ENCODE data around the gene SLC7A10. TPM values are rescaled to one million over a fixed set of nuclear protein-coding genes. Genes with fewer than 3 reads are reported as not detected.
"Not testable (repeated sequence)": the region's sequence is repeated elsewhere in the genome, so short reads cannot be mapped to it uniquely, and the experiment has no call there.

SLC7A10 gene
- total and polyA plus RNA-seq, 5 donors from 2014 or later: 0.15 to 0.19 TPM; not detected in 3

DNA sequence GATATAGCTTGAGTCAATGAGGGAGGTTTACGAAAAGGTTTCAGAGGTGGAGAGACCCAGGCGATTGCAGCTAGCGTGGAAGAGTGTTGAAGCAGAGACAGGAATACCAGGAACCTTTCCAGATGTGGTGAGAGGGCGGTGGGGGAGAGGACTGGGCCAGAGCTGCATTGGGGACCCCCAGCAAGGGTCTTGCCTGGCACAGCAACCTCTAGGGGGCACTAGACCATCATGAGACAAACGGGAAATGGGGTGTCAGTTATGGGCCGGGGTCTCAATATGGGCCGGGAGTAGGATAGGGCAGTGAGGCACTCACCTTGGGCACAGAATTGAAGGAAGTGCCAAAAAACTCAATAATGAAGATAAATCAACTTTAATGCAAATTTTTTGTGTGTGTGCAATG is 33.6 kb downstream of the SLC7A10 start:
- DNase-seq: no peak
- ATAC-seq (ENCODE audit: low read depth in 2 of 2): no peak
- Mint-ChIP-seq H3K27me3 (peaks cover 69% of the 10 kb centered on the region), H3K9me3 (peaks cover 0 to 1% (median 0%) of the 10 kb centered on the region in 7 donors), H3K4me1 (peaks cover 0 to 9% (median 0%) of the 10 kb centered on the region in 4 donors), H3K4me3 (no peak overlapping the region), H3K27ac (no peak overlapping the region), H3K36me3 (no peaks in the 10 kb centered on the region)
- Histone ChIP-seq H3K4me3 (ENCODE audit: low read depth, low read length) (no peak overlapping the region), H3K36me3 (ENCODE audit: control insufficient read depth, insufficient read depth, low read length) (no peaks in the 10 kb centered on the region), H3K27me3 (ENCODE audit: control insufficient read depth, insufficient read depth, low read length) (peaks cover 7% of the 10 kb centered on the region), H3K4me1 (ENCODE audit: control insufficient read depth, insufficient read depth, low read length, poor library complexity, severe bottlenecking) (no peaks in the 10 kb centered on the region), H3K9me3 (ENCODE audit: control insufficient read depth in 2 of 2, low read length in 2 of 2) (no peaks in the 10 kb centered on the region), H3K27ac (ENCODE audit: insufficient read depth, low read length, poor library complexity, severe bottlenecking) (no peak overlapping the region)

DNA sequence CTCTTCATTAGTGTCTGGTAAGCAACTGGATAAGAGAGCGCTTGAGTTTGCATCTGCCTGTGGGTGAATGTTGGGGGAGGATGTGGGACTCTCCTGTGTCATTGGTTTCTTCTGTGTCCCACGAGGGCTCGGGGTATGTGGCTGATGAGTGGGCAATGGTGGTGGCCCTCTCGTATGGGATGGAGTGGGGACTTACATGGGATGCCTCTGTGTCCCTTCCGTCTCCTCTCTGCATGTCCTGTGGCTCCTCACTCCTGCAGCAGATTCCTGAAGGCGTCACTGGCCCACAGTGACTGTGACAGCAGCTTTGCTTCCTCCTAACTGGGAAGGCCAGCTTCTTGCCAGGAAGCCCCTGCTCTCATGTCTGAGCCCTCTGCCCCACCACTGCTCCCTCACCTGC is 34.1 kb downstream of the SLC7A10 start:
- H3K27ac Mint-ChIP-seq: no peak overlapping the region
- no peak overlapping the region for H3K4me3 ChIP-seq (ENCODE audit: low read depth, low read length)
- H3K9me3 ChIP-seq (ENCODE audit: control insufficient read depth in 2 of 2, low read length in 2 of 2): no peaks in the 10 kb centered on the region
- H3K4me1 ChIP-seq (ENCODE audit: control insufficient read depth, insufficient read depth, low read length, poor library complexity, severe bottlenecking): no peaks in the 10 kb centered on the region
- no peak overlapping the region for H3K27ac ChIP-seq (ENCODE audit: insufficient read depth, low read length, poor library complexity, severe bottlenecking)
- H3K27me3 ChIP-seq (ENCODE audit: control insufficient read depth, insufficient read depth, low read length): peaks cover 7% of the 10 kb centered on the region
- peaks cover 0 to 1% (median 0%) of the 10 kb centered on the region in 7 donors for H3K9me3 Mint-ChIP-seq
- no peaks in the 10 kb centered on the region for H3K36me3 Mint-ChIP-seq
- H3K4me1 Mint-ChIP-seq: peaks cover 0 to 9% (median 0%) of the 10 kb centered on the region in 4 donors
- H3K27me3 Mint-ChIP-seq: peaks cover 64% of the 10 kb centered on the region
- no peaks in the 10 kb centered on the region for H3K36me3 ChIP-seq (ENCODE audit: control insufficient read depth, insufficient read depth, low read length)
- ATAC-seq (ENCODE audit: low read depth in 2 of 2) (no peak), DNase-seq (no peak)
- peak overlapping the region in 1 of 4 donors; percentile 21 for H3K4me3 Mint-ChIP-seq

DNA sequence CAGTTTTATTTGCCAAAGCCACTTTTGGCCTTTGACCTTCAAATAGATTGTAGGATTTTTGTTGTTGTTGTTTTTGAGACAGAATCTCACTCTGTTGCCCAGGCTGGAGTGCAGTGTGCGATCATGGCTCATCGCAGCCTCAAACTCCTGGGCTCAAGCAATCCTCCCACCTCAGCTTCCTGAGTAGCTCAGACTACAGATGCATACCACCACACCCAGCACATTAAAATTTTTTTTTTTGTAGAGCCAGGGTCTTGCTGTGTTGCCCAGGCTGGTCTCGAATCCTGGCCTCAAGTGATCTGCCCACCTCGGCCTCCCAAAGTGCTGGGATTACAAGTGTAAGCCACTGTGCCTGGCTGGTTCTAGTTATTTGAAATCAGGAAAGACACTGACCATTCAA is 34.6 kb downstream of the SLC7A10 start:
- Mint-ChIP-seq H3K4me1 (peaks cover 0 to 11% (median 0%) of the 10 kb centered on the region in 4 donors), H3K27me3 (peaks cover 64% of the 10 kb centered on the region), H3K4me3 (peak overlapping the region in 1 of 4 donors; percentile 21)
- H3K27me3 ChIP-seq (ENCODE audit: control insufficient read depth, insufficient read depth, low read length); H3K4me1 ChIP-seq (ENCODE audit: control insufficient read depth, insufficient read depth, low read length, poor library complexity, severe bottlenecking); H3K36me3 Mint-ChIP-seq; ATAC-seq (ENCODE audit: low read depth in 2 of 2); H3K36me3 ChIP-seq (ENCODE audit: control insufficient read depth, insufficient read depth, low read length); H3K9me3 ChIP-seq (ENCODE audit: control insufficient read depth in 2 of 2, low read length in 2 of 2); DNase-seq; H3K27ac Mint-ChIP-seq; H3K4me3 ChIP-seq (ENCODE audit: low read depth, low read length); H3K9me3 Mint-ChIP-seq; H3K27ac ChIP-seq (ENCODE audit: insufficient read depth, low read length, poor library complexity, severe bottlenecking): not testable (repeated sequence)

DNA sequence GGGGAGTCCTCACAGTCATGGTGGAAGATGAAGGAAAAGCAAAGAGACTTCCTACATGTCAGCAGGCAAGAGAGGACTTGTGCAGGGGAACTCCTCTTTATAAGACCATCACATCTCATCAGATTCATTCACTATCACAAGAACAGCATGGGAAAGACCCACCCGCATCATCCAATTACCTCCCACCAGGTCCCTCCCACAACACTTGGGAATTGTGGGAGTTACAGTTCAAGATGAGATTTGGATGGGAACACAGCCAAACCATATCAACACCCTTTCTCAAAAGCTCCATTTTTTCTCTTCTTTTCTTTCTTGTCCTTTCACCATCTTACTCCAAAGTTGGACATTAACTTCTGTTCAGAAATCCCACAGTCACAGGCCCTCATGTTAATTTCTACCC is 36.2 kb downstream of the SLC7A10 start:
- no peaks in the 10 kb centered on the region for H3K36me3 Mint-ChIP-seq

GRCh38 chr19:33187183-33187540 is 38.5 kb downstream of the SLC7A10 start:
- no peak for ATAC-seq (ENCODE audit: low read depth in 2 of 2)
- Histone ChIP-seq H3K36me3 (ENCODE audit: control insufficient read depth, insufficient read depth, low read length) (no peaks in the 10 kb centered on the region), H3K9me3 (ENCODE audit: control insufficient read depth in 2 of 2, low read length in 2 of 2) (no peaks in the 10 kb centered on the region), H3K4me3 (ENCODE audit: low read depth, low read length) (no peak overlapping the region), H3K4me1 (ENCODE audit: control insufficient read depth, insufficient read depth, low read length, poor library complexity, severe bottlenecking) (no peaks in the 10 kb centered on the region), H3K27ac (ENCODE audit: insufficient read depth, low read length, poor library complexity, severe bottlenecking) (no peak overlapping the region), H3K27me3 (ENCODE audit: control insufficient read depth, insufficient read depth, low read length) (no peaks in the 10 kb centered on the region)
- no peak overlapping the region for H3K27ac Mint-ChIP-seq
- peaks cover 0 to 1% (median 0%) of the 10 kb centered on the region in 7 donors for H3K9me3 Mint-ChIP-seq
- peaks cover 37% of the 10 kb centered on the region for H3K27me3 Mint-ChIP-seq
- no peak for DNase-seq
- H3K4me1 Mint-ChIP-seq: peaks cover 0 to 2% (median 0%) of the 10 kb centered on the region in 4 donors
- H3K4me3 Mint-ChIP-seq: no peak overlapping the region
- H3K36me3 Mint-ChIP-seq: no peaks in the 10 kb centered on the region

More for the DNA sequence above, 36.2 kb downstream of the SLC7A10 start:
- Mint-ChIP-seq H3K4me3 (no peak overlapping the region), H3K4me1 (peaks cover 0 to 8% (median 0%) of the 10 kb centered on the region in 4 donors), H3K9me3 (peaks cover 0 to 1% (median 0%) of the 10 kb centered on the region in 7 donors), H3K27ac (no peak overlapping the region), H3K27me3 (peaks cover 54% of the 10 kb centered on the region)
- ATAC-seq (ENCODE audit: low read depth in 2 of 2): no peak
- H3K27me3 ChIP-seq (ENCODE audit: control insufficient read depth, insufficient read depth, low read length): peaks cover 7% of the 10 kb centered on the region
- H3K4me1 ChIP-seq (ENCODE audit: control insufficient read depth, insufficient read depth, low read length, poor library complexity, severe bottlenecking): no peaks in the 10 kb centered on the region
- no peaks in the 10 kb centered on the region for H3K9me3 ChIP-seq (ENCODE audit: control insufficient read depth in 2 of 2, low read length in 2 of 2)
- no peak overlapping the region for H3K4me3 ChIP-seq (ENCODE audit: low read depth, low read length)
- H3K36me3 ChIP-seq (ENCODE audit: control insufficient read depth, insufficient read depth, low read length): no peaks in the 10 kb centered on the region
- no peak overlapping the region for H3K27ac ChIP-seq (ENCODE audit: insufficient read depth, low read length, poor library complexity, severe bottlenecking)
- DNase-seq: no peak

DNA sequence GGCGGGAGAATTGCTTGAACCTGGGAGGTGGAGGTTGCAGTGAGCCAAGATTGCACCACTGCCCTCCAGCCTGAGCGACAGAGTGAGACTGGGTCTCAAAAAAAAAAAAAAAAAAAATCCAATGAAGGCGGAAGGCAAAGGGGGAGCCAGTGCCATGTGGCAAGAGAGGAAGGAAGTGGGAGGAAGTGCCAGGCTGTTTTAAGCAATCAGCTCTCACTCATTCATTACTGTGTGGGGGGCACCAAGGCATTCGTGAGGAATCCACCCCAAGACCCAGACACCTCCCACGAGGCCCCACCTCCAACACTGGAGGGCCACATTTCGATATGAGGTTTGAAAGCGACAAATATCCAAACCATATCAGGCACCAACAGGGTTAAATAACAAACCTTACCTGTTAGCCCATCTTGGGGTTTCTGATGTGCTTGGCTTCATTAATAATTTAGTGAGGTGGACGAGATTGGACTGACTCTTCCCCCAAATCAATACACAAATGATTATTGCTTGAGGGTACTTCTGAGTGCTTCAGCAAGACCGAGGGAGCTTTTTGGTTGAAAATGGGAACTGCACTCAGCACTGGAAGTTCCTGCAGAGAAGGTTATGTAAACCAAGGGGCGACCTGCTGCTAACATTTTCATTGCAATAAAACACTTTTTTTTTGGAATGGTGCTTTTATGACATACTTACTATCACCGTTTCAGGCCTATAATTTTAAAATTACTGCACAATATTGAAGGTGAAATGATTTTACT is 39.0 kb downstream of the SLC7A10 start:
- Mint-ChIP-seq H3K27ac (peak overlapping the region in 1 of 3 donors; percentile 76), H3K4me3 (no peak overlapping the region), H3K4me1 (peaks cover 0 to 2% (median 0%) of the 10 kb centered on the region in 4 donors), H3K9me3 (no peaks in the 10 kb centered on the region), H3K27me3 (peaks cover 32% of the 10 kb centered on the region), H3K36me3 (no peaks in the 10 kb centered on the region)
- Histone ChIP-seq H3K27ac (ENCODE audit: insufficient read depth, low read length, poor library complexity, severe bottlenecking) (no peak overlapping the region), H3K4me1 (ENCODE audit: control insufficient read depth, insufficient read depth, low read length, poor library complexity, severe bottlenecking) (no peaks in the 10 kb centered on the region), H3K27me3 (ENCODE audit: control insufficient read depth, insufficient read depth, low read length) (no peaks in the 10 kb centered on the region), H3K36me3 (ENCODE audit: control insufficient read depth, insufficient read depth, low read length) (no peaks in the 10 kb centered on the region), H3K4me3 (ENCODE audit: low read depth, low read length) (no peak overlapping the region), H3K9me3 (ENCODE audit: control insufficient read depth in 2 of 2, low read length in 2 of 2) (no peaks in the 10 kb centered on the region)
- ATAC-seq (ENCODE audit: low read depth in 2 of 2) (no peak), DNase-seq (no peak)

- Mint-ChIP-seq H3K4me3 (peak overlapping the region; percentile 97 to 100 (median 98)), H3K36me3 (peaks cover 6% of the 10 kb centered on the region), H3K9me3 (peaks cover 0 to 5% (median 0%) of the 10 kb centered on the region in 7 donors), H3K27ac (peak overlapping the region; percentile 98 to 99 (median 99)), H3K4me1 (peaks cover 9 to 54% (median 30%) of the 10 kb centered on the region in 4 donors), H3K27me3 (peaks cover 12% of the 10 kb centered on the region)
- DNase-seq (peak in 1 of 3 donors; percentile 85), ATAC-seq (ENCODE audit: low read depth in 2 of 2) (peak; percentile 71)
- Histone ChIP-seq H3K27me3 (ENCODE audit: control insufficient read depth, insufficient read depth, low read length) (no peaks in the 10 kb centered on the region), H3K4me3 (ENCODE audit: low read depth, low read length) (peak overlapping the region; percentile 66), H3K9me3 (ENCODE audit: control insufficient read depth in 2 of 2, low read length in 2 of 2) (no peaks in the 10 kb centered on the region), H3K4me1 (ENCODE audit: control insufficient read depth, insufficient read depth, low read length, poor library complexity, severe bottlenecking) (peaks cover 18% of the 10 kb centered on the region), H3K27ac (ENCODE audit: insufficient read depth, low read length, poor library complexity, severe bottlenecking) (peak overlapping the region; percentile 91), H3K36me3 (ENCODE audit: control insufficient read depth, insufficient read depth, low read length) (no peaks in the 10 kb centered on the region)
These were observed 48.2 kb downstream of the SLC7A10 start for GRCh38 chr19:33177417-33177979.

All from CD4-positive, CD25-positive, alpha-beta regulatory T cell (primary cell).